Ascending aorta (tissue), 2 donors: ENCODE results near the gene PON1. TPM values are rescaled to one million over a fixed set of nuclear protein-coding genes. Genes with fewer than 3 reads are reported as not detected.

Source experiments
- DNase-seq, 2 donors: peaks; one replicate each; pipeline ENCODE4 v3.0.0-alpha.2; 2019; ENCODE audit warnings: low spot score in 2 of 2
- H3K27ac ChIP-seq, 2 donors: fragments of 200-600 bp; sonication (generic); one replicate each; pipeline ENCODE4 v1.5.1; 2016 to 2017; ENCODE audit warnings: mild to moderate bottlenecking in 1 of 2
- H3K27me3 ChIP-seq: fragments of 200-600 bp; sonication (generic); one replicate; pipeline ENCODE4 v1.5.1; 2017
- H3K36me3 ChIP-seq, 2 donors: fragments of 200-600 bp; sonication (generic); one replicate each; pipeline ENCODE4 v1.5.1; 2016
- H3K4me1 ChIP-seq, 2 donors: fragments of 200-600 bp; sonication (generic); one replicate each; pipeline ENCODE4 v1.5.1; 2016 to 2017; ENCODE audit warnings: mild to moderate bottlenecking in 1 of 2
- H3K4me3 ChIP-seq, 2 donors: fragments of 200-600 bp; sonication (generic); one replicate each; pipeline ENCODE4 v1.5.1; 2016 to 2017; ENCODE audit warnings: mild to moderate bottlenecking in 1 of 2
- H3K9me3 ChIP-seq, 2 donors: fragments of 200-600 bp; sonication (generic); one replicate each; pipeline ENCODE4 v1.5.1; 2016
- intact Hi-C: fragments of 100-400 bp; cut with DNase I; formaldehyde crosslinking; loops from one replicate; pipeline ENCODE4 v1.15.1; 2023
- total RNA-seq: library from RNA; depleted of rRNA; stranded (reverse); fragments of >200 nt; gene quantifications from one replicate; pipeline ENCODE4 v1.1.0, GENCODE V29; 2016
- TF ChIP-seq, protein P1 (sequence below), 3 experiments: fragments of 200-600 bp in 2 of 3; fragments of 450-650 bp in 1 of 3; sonication (generic) in 2 of 3; IDR thresholded peaks; one replicate each; pipeline ENCODE4 v1.5.1; 2016 to 2019; ENCODE audit warnings: antibody characterized with exemption in 3 of 3, mild to moderate bottlenecking in 1 of 3, moderate library complexity in 1 of 3

The PON1 gene
- total RNA-seq, 1 donor from 2014 or later: not detected

DNA sequence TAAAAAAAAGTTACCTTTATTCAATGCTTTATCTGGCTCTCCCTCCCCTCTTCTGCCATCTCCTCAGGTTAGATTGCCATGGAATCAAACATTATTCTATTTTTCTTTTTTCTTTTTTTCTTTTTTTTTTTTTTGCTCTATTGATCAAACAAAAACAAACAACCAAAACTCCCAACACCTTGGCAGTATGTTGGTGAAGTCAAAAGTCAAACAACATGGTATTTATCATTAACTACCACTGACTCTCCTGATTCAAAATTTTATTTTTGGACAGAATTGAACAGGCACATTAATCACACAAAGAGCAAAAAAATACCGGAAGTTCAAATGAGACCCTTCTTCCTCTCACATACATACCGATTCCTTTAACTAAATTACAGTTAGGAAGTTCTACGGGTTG, 6.4 kb downstream of the PON1 start:
- intact Hi-C loops: no loop called here
- Histone ChIP-seq H3K27me3 (no peaks in the 10 kb centered on the region), H3K9me3 (no peaks in the 10 kb centered on the region), H3K4me1 (no peaks in the 10 kb centered on the region), H3K4me3 (no peak overlapping the region), H3K36me3 (no peaks in the 10 kb centered on the region), H3K27ac (no peak overlapping the region)
- no peak for DNase-seq
- TF ChIP-seq, protein P1, sequence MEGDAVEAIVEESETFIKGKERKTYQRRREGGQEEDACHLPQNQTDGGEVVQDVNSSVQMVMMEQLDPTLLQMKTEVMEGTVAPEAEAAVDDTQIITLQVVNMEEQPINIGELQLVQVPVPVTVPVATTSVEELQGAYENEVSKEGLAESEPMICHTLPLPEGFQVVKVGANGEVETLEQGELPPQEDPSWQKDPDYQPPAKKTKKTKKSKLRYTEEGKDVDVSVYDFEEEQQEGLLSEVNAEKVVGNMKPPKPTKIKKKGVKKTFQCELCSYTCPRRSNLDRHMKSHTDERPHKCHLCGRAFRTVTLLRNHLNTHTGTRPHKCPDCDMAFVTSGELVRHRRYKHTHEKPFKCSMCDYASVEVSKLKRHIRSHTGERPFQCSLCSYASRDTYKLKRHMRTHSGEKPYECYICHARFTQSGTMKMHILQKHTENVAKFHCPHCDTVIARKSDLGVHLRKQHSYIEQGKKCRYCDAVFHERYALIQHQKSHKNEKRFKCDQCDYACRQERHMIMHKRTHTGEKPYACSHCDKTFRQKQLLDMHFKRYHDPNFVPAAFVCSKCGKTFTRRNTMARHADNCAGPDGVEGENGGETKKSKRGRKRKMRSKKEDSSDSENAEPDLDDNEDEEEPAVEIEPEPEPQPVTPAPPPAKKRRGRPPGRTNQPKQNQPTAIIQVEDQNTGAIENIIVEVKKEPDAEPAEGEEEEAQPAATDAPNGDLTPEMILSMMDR (IDR thresholded peaks at IDR 0.05): no peak

DNA sequence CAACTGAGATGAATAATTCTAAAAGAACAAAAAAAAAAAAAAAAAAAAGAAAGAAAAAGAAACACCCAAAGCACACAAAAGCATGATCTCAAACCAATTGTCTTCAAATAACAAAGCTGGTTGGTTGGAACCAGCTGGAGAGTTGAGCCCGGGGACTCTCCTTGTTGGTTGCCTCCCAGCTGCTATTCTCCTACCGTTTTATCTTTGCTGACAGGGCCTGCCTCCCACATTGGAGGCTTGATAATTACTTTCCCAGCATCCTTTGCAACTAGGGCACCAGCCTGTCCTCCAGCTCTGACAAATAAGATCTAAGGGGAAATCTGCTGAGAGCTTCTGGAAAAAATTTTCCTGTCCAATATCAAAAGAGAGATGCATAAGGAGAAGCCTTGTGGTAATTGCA, 6.8 kb downstream of the PON1 start:
- DNase-seq: no peak
- no peak overlapping the region for H3K27ac ChIP-seq
- no peaks in the 10 kb centered on the region for H3K4me1 ChIP-seq
- no peak overlapping the region for H3K4me3 ChIP-seq
- H3K36me3 ChIP-seq: no peaks in the 10 kb centered on the region
- intact Hi-C loops: no loop called here
- no peaks in the 10 kb centered on the region for H3K9me3 ChIP-seq
- no peaks in the 10 kb centered on the region for H3K27me3 ChIP-seq
- TF ChIP-seq, protein P1 (IDR thresholded peaks at IDR 0.05): no peak

DNA sequence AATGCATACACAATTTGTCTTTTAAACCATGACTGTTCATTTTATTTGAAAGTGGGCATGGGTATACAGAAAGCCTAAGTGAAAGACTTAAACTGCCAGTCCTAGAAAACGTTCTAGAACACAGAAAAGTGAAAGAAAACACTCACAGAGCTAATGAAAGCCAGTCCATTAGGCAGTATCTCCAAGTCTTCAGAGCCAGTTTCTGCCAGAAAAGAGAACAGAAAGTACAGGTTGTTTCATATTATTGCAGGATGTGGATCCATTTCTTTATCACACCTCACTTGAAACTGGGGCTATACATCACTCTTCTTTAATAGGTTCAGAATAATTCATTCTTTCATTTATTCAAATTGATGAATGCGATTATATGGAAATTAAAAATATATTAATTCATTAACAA, 7.7 kb downstream of the PON1 start:
- no peaks in the 10 kb centered on the region for H3K9me3 ChIP-seq
- H3K36me3 ChIP-seq: no peaks in the 10 kb centered on the region
- no peak overlapping the region for H3K4me3 ChIP-seq
- H3K27me3 ChIP-seq: no peaks in the 10 kb centered on the region
- intact Hi-C loops: no loop called here
- DNase-seq: no peak
- H3K27ac ChIP-seq: no peak overlapping the region
- TF ChIP-seq, protein P1 (IDR thresholded peaks at IDR 0.05): no peak
- no peaks in the 10 kb centered on the region for H3K4me1 ChIP-seq

DNA sequence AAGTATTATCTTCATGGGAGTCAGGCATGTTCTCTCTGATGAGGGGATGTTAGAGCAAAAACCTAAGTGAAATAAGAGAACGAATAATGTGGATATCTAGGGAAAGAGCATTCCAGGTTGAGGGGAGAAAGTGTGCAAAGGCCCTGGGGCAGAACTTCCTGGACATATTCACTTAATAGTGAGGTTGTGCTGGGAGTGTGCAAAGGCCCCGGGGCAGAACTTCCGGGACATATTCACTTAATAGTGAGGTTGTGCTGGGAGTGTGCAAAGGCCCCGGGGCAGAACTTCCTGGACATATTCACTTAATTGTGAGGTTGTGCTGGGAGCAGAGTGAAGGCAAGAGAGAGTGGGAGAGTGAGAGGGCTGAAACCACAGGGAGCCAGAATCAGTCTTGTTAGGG, 11.8 kb downstream of the PON1 start:
- H3K9me3 ChIP-seq: no peaks in the 10 kb centered on the region
- TF ChIP-seq, protein P1 (IDR thresholded peaks at IDR 0.05): no peak
- no peak overlapping the region for H3K4me3 ChIP-seq
- no peaks in the 10 kb centered on the region for H3K36me3 ChIP-seq
- intact Hi-C loops: no loop called here
- H3K27me3 ChIP-seq: no peaks in the 10 kb centered on the region
- no peak for DNase-seq
- no peaks in the 10 kb centered on the region for H3K4me1 ChIP-seq
- H3K27ac ChIP-seq: no peak overlapping the region

DNA sequence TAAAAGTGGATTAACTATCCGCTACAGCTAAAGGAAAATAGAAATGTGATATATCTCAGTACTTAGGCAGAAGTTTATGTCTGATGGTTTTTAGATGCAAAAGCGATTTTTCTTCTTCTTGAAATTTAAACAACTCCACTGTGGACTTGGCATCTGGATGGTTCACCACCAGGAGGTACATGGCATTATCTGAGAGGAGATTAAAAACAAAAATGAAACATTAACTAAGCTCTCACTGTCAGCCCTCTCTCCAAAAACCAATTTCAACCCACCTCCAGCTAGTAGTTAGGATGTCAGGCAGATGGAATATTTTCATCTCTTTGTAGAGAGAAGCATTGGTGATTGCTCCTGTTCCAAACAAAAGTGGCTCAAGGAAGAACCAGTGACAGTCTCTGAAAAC, 12.9 kb downstream of the PON1 start:
- Histone ChIP-seq H3K27ac (no peak overlapping the region), H3K27me3 (no peaks in the 10 kb centered on the region), H3K4me3 (no peak overlapping the region), H3K4me1 (no peaks in the 10 kb centered on the region), H3K9me3 (no peaks in the 10 kb centered on the region), H3K36me3 (no peaks in the 10 kb centered on the region)
- intact Hi-C loops: no loop called here
- no peak for DNase-seq
- TF ChIP-seq, protein P1 (IDR thresholded peaks at IDR 0.05): no peak

DNA sequence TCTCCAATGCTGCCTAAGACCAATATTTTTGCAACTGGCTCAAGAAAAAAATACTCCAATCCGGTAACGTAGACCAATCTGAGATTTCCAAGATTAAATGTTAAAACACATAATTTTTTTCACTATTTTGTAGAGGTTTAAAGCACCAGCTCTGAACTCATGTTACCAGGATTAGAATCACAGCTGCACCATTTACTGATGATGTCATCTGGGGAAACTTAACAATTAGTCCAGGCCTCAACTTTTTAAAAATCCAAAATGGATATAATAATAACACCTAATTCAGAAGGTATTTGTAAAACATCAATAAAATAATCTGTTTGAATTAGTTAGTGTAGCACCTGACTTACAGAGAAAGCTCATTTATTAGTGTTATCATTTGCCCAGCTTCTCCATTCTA, 14.4 kb downstream of the PON1 start:
- H3K36me3 ChIP-seq: no peaks in the 10 kb centered on the region
- TF ChIP-seq, protein P1 (IDR thresholded peaks at IDR 0.05): no peak
- intact Hi-C loops: no loop called here
- H3K4me3 ChIP-seq: no peak overlapping the region
- H3K9me3 ChIP-seq: no peaks in the 10 kb centered on the region
- H3K27ac ChIP-seq: no peak overlapping the region
- no peaks in the 10 kb centered on the region for H3K4me1 ChIP-seq
- H3K27me3 ChIP-seq: no peaks in the 10 kb centered on the region
- no peak for DNase-seq
